HepG2 (cell line): Measurements from ENCODE around the gene DTX4.

Experiments used
- CEBPG ChIP-seq: IDR thresholded peaks from 2 replicates; pipeline ENCODE4 v1.6.1; 2016
- HDAC1 ChIP-seq: sonication (generic); formaldehyde crosslinking; IDR thresholded peaks from 2 replicates; pipeline ENCODE4 v1.5.1; 2020; ENCODE audit warnings: mild to moderate bottlenecking, missing genetic modification reagents
- HOXD1 ChIP-seq: sonication (generic); formaldehyde crosslinking; IDR thresholded peaks from 2 replicates; pipeline ENCODE4 v1.5.0; 2020; ENCODE audit warnings: missing genetic modification reagents
- JUNB ChIP-seq: sonication (generic); formaldehyde crosslinking; IDR thresholded peaks from 2 replicates; pipeline ENCODE4 v1.8.0; 2022; ENCODE audit warnings: missing genetic modification reagents, mild to moderate bottlenecking, borderline replicate concordance
- MAFF ChIP-seq: IDR thresholded peaks from 2 replicates; pipeline ENCODE4 v1.6.1; 2011; ENCODE audit warnings: low read depth, low read length, improper control_type of control experiment
- POLR2A ChIP-seq, 2 experiments: IDR thresholded peaks; 2 replicates each; pipeline ENCODE4 v1.6.1; 2011; ENCODE audit warnings: low read depth in 2 of 2, low read length in 2 of 2, mild to moderate bottlenecking in 1 of 2, moderate library complexity in 1 of 2; ENCODE audit not compliant: insufficient read depth in 1 of 2
- TF ChIP-seq, protein P1 (sequence below): sonication (generic); formaldehyde crosslinking; IDR thresholded peaks from 2 replicates; pipeline ENCODE4 v1.4.0; 2020; ENCODE audit warnings: missing genetic modification reagents, mild to moderate bottlenecking, borderline replicate concordance

DNA sequence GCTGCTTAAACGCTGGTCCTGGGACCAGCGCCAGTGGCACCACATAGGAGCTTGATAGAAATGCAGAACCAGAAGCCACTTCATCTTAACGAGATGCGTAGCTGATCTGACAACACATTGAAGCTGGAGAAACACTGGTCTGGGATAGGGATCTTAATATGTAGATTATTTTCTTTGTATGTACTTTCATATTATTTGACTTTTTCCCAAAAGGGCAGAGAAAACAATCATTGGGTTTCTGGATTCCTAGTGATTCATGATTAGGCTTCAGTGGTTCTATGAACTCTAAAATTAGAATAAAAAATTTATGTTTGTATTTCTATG is 28.5 kb downstream of the DTX4 start:
- no peak for TF ChIP-seq POLR2A (IDR thresholded peaks at IDR 0.05; ENCODE audit: insufficient read depth in 1 of 2, low read depth in 2 of 2, low read length in 2 of 2)
- TF ChIP-seq HDAC1: no peak
- TF ChIP-seq JUNB: no peak
- TF ChIP-seq, protein P1, sequence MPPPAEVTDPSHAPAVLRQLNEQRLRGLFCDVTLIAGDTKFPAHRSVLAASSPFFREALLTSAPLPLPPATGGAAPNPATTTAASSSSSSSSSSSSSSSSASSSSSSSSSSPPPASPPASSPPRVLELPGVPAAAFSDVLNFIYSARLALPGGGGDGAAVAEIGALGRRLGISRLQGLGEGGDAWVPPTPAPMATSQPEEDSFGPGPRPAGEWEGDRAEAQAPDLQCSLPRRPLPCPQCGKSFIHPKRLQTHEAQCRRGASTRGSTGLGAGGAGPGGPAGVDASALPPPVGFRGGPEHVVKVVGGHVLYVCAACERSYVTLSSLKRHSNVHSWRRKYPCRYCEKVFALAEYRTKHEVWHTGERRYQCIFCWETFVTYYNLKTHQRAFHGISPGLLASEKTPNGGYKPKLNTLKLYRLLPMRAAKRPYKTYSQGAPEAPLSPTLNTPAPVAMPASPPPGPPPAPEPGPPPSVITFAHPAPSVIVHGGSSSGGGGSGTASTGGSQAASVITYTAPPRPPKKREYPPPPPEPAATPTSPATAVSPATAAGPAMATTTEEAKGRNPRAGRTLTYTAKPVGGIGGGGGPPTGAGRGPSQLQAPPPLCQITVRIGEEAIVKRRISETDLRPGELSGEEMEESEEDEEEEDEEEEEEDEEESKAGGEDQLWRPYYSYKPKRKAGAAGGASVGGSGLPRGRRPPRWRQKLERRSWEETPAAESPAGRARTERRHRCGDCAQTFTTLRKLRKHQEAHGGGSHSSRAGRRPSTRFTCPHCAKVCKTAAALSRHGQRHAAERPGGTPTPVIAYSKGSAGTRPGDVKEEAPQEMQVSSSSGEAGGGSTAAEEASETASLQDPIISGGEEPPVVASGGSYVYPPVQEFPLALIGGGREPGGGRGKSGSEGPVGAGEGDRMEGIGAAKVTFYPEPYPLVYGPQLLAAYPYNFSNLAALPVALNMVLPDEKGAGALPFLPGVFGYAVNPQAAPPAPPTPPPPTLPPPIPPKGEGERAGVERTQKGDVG (CRISPR knock-in tag): no peak
- no peak for TF ChIP-seq CEBPG
- no peak for TF ChIP-seq MAFF
- TF ChIP-seq HOXD1 (CRISPR knock-in tag): no peak
